ENCODE results near the gene TMEM18. TPM values are rescaled to one million over a fixed set of nuclear protein-coding genes. Genes with fewer than 3 reads are reported as not detected.
"Not testable (repeated sequence)": the region's sequence is repeated elsewhere in the genome, so short reads cannot be mapped to it uniquely, and the experiment has no call there.

The TMEM18 gene
- 29.1 TPM in 2 replicates for total RNA-seq (2014; rRNA removed)
- polyA plus RNA-seq (2012): 30.8 TPM

GRCh38 chr2:677056-677958 lies at the start of gene TMEM18:
Gene TMEM18 (minus strand): TSS chr2:677406. CDS start chr2:677345, 61 bp downstream.
- peak; percentile 98 for DNase-seq (ENCODE audit: low read depth)

DNA sequence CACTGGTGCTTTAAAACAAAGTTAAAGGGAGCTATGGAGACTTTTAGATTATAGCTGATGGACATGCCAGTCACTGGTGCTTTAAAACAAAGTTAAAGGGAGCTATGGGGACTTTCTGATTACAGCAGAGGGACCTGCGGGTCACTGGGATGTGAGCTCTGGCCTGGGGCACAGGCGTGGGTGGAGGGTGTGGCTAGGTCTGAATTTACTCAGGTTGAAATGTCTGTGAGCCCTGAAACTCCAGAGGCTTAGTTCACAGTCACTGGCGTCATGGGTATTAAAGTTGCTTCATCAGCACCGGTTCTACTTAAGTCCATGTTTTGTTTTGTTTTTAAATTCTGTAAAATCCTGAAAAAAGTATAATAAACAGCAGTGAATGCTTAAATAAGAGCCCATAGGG lies 49.0 kb upstream of the TMEM18 start:
- no peak for DNase-seq (ENCODE audit: low read depth)

GRCh38 chr2:725468-725867 lies 48.3 kb upstream of the TMEM18 start:
- no peak for DNase-seq (ENCODE audit: low read depth)

DNA sequence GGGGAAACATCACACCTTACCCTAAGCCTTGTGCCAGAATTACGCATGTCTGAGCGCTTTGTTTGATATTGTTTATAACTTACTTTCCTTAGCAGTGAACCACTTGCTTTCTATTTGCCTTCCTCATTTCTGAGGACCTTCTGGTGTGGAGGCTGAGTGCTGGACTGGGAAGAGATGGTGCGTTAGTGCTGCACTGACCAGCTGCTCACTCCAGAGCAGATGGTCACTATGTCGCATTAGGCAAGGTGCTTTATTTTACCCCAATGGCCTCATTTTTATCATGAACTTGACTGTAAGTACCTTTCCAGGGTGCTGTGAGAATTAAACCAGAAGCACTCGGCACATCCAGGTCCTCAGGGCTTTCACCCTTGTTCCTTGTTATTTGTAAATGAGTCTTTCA lies 46.6 kb upstream of the TMEM18 start:
- DNase-seq (ENCODE audit: low read depth): no peak

DNA sequence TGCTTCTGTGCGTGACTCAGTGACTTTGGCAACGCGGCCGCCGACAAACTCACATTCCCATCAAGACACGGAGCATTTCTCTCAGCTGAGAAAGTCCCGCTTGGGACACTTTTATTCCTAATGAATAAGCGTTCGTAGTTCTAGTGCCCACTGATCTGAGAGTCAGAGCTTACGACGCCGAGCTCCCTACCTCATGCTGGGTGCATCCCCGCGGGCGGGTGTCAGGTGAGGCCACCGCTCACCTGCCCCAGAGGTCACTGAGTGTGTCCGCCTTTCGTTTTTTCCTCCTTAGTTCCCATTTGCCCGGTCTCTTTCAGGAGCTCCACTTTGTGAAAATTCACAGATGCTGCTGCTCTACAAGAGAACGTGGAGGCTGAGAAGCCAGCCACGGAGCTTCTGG lies 43.6 kb upstream of the TMEM18 start:
- DNase-seq (ENCODE audit: low read depth): no peak

DNA sequence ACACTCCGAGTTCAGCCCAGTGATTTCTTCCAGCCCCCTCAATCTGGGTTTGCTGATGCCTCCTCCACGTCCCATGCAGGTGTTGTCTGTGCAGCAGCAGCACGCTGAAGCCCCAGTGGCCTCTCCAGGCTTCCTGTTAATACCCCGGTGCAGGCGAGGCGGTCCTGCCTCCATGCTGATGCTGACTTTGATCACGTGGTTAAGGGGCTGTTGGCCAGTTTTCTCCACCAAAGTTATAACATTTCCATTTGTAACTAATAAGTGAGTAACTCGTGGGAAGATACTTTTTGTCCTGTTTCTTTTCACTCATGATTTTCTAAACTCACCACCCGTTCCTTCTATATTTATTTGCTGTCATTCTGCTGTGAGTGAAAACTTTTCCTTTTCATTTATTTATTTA lies 42.5 kb upstream of the TMEM18 start:
- no peak for DNase-seq (ENCODE audit: low read depth)

GRCh38 chr2:719191-719590 lies 42.0 kb upstream of the TMEM18 start:
- DNase-seq (ENCODE audit: low read depth): no peak

DNA sequence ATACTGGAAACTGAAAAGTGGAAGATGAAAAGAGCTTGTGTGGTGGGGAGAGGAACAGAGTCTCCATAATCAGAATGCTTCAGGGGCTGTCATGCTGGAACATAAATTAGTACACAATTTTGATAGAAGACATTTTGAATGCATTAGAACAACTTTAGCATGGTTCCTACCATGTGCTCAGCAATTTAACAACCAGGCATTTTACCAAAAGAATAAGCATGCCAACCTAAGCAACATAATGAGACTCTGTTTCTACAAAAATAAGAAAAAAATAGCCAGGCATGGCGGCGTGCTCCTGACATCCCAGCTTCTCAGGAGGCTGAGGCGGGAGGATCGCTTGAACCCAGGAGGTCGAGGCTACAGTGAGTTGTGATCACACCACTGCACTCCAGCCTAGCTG lies 40.5 kb upstream of the TMEM18 start:
- no peak for DNase-seq (ENCODE audit: low read depth)

DNA sequence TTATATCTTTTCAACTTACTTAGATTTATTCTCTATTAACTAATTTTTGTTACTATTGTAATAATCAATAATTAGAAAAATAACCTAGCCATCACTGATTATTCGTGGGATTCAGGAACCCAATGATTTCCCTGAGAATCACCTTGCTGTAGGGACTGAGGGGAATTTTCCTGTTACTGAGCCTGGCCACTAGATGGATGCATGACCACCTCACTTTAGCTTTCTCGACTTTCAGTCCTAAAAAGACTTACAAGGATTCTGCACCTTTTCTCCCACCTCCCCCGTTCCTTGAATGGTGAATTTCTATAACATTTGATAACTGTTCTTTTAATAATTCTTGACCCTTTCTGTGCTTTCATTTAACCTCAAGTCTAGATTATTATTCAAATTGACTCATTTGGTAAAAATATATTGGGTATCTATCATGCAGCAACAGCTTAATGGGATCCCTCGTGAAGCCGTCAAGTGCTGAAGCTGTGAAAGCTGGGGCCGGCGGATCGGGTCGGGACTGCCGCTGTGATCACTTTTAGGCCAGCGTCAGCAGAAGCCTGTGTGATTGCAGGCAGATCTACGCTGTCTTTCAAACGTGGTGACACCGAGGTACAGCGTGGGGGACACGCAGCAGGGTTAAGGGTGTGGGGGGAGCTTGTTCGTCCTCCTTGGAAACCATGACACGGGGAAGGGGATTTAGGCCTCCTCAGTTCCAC lies 38.8 kb upstream of the TMEM18 start:
- no peak for DNase-seq (ENCODE audit: low read depth)

DNA sequence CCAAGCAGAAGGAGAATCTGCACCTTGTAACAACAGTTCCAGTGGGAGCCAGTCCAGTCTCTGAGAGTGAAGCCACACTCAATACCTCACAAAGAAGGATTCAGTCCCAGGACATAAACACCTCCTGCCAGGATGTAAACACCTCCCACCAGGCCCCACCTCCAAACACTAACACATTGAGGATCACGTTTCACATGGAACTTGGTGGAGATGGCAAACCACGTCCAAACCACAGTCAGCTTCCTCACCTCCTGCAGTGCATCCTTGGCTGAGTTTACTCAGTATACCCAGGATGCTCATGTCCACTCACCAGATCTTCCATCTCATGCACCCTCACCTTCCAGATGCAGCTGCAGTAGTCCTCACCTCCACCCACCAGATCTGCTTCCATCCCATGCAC lies 37.8 kb upstream of the TMEM18 start:
- no peak for DNase-seq (ENCODE audit: low read depth)

DNA sequence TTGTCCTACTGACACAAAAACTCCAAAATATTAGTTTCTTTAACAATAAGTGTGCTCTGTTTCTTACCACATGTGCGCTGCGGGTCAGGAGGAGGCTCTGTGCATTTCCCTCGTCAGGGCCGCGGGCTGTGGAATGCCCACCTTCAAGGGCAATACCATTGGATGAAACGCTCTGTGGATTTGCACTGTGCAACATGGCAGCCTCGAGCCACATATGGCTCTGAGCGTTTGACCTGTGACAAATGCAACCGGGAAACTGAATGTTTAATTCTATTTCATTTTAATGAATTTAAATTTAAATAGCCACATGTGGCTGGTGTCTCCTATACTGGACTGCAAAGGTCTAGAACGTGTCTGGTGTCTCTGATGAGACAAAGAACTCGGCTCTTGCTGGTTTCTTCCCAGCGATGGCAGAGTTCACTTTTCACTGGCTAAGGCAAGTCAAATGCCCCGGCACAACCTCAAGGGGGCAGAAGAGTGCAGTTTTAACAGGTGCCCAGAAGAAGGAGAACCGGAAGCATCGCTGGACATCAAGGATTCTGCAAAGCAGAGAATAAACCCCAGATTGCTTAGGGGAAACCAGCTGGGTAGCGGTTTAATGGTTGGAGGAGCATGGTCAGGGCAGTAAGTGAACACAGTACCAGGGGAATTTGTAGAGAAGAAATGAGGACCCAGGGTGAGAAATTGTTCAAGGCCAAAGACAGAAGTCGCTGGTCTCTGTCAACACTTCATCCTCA lies 37.0 kb upstream of the TMEM18 start:
- DNase-seq (ENCODE audit: low read depth): peak; percentile 22

GRCh38 chr2:710867-711665 lies 33.9 kb upstream of the TMEM18 start:
- no peak for DNase-seq (ENCODE audit: low read depth)

DNA sequence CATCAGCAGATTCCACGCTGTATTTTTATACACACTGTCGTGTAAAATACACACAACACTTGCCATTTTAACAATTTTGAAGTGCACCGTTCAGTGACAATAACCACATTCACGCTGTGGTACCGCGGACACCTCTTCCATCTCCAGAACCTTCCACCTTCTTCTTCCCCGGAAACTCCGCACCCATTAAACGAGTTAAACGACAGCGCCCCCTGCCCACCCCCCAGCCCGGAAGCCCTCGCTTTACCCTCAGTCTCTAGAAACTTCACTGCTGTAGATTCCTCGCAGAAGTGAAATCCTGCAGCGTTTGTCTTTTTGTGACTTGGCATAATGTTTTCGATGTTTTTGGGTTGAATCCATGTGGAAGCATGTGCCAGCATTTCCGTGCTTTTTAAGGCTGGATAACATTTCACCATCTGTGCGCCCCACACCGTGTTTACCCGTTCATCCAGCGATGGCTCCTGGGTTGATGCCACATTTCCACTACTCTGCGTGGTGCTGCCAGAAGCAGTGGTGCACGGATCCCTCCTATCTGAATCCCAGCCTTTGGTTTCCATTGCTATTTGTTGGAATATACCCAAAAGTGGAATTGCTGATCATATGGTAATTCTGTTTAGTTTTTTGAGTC lies 32.0 kb upstream of the TMEM18 start:
- DNase-seq (ENCODE audit: low read depth): no peak

GRCh38 chr2:708667-709066 lies 31.5 kb upstream of the TMEM18 start:
- DNase-seq (ENCODE audit: low read depth): no peak

GRCh38 chr2:705971-706511 lies 28.8 kb upstream of the TMEM18 start:
- no peak for DNase-seq (ENCODE audit: low read depth)

DNA sequence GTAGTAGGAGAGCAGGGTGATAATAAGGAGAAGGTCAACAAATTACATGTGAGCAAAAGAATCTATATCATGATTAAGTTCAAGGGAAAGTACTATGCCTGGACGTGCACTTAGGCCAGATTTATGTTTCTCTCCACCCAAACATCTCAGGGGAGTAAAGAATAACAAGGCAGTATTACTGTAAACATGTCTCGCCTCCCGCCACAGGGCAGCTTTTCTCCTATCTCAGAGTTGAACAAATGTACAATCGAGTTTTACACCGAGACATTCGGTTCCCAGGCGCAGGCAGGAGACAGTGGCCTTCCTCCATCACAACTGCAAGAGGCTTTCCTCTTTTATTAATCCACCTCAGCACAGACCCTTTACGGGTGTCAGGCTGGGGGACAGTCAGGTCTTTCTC lies 25.6 kb upstream of the TMEM18 start:
- not testable (repeated sequence) for DNase-seq (ENCODE audit: low read depth)

GRCh38 chr2:696999-697627 lies 19.9 kb upstream of the TMEM18 start:
- no peak for DNase-seq (ENCODE audit: low read depth)

- DNase-seq (ENCODE audit: low read depth): no peak
Measured at GRCh38 chr2:696463-696862, 19.3 kb upstream of the TMEM18 start.

GRCh38 chr2:694906-695510 lies 17.8 kb upstream of the TMEM18 start:
- DNase-seq (ENCODE audit: low read depth): no peak

GRCh38 chr2:694174-694573 lies 17.0 kb upstream of the TMEM18 start:
- DNase-seq (ENCODE audit: low read depth): no peak

All from LHCN-M2 (cell line).